Umbilical cord (tissue), 2 donors: ENCODE data around the gene GEMIN5. TPM values are rescaled to one million over a fixed set of nuclear protein-coding genes. Genes with fewer than 3 reads are reported as not detected.

Source experiments
- DNase-seq: peaks from one replicate; pipeline ENCODE4 v3.0.0-alpha.2; 2015; ENCODE audit warnings: low spot score
- total RNA-seq: library from RNA; depleted of rRNA; stranded (reverse); fragments of >200 nt; gene quantifications from one replicate; pipeline ENCODE4 v1.2.3, GENCODE V29; 2014; ENCODE audit warnings: low replicate concordance; ENCODE audit not compliant: insufficient read depth

Gene GEMIN5
- total RNA-seq, 1 donor from 2014 or later: 7.7 TPM

- DNase-seq: peak; percentile 96
Measured at GRCh38 chr5:154850255-154851062, 87.6 kb downstream of the GEMIN5 start, which contains the start of gene FAXDC2. Gene FAXDC2 (minus strand): TSS chr5:154850603. CDS start chr5:154838178, 12,425 bp downstream.

- DNase-seq: peak; percentile 44
Measured at GRCh38 chr5:154849791-154850201, 88.2 kb downstream of the GEMIN5 start.

- DNase-seq: no peak
Measured at GRCh38 chr5:154849264-154849785, 88.7 kb downstream of the GEMIN5 start.

GRCh38 chr5:154844809-154845208, 93.2 kb downstream of the GEMIN5 start:
- no peak for DNase-seq

GRCh38 chr5:154842689-154843530, 95.1 kb downstream of the GEMIN5 start:
- no peak for DNase-seq

GRCh38 chr5:154841273-154841661, 96.7 kb downstream of the GEMIN5 start:
- no peak for DNase-seq

- DNase-seq: no peak
Measured at GRCh38 chr5:154840435-154841272, 97.4 kb downstream of the GEMIN5 start.

Other genes with a start within 250 kb of the GEMIN5 start
- 24.8 TPM for gene LARP1, start 182.8 kb downstream of the GEMIN5 start, total RNA-seq
- 32.3 TPM for gene FAXDC2, start 87.6 kb downstream of the GEMIN5 start, total RNA-seq
- 66.2 TPM for gene CNOT8, start 79.6 kb downstream of the GEMIN5 start, total RNA-seq
- 10.4 TPM for gene MRPL22, start 2.9 kb upstream of the GEMIN5 start, total RNA-seq
- gene KIF4B, start 75.5 kb upstream of the GEMIN5 start, total RNA-seq: 4.8 TPM